H1 (cell line): ENCODE data around the gene IL31. TPM values are rescaled to one million over a fixed set of nuclear protein-coding genes. Genes with fewer than 3 reads are reported as not detected.

Source experiments
- CTCF ChIA-PET: fragments of 300-600 bp; sonication (Branson Sonifier 250); formaldehyde crosslinking; loops from one replicate; lab custom pipeline; 2021; ENCODE audit not compliant: partially characterized antibody; lab: Charles Lee
- POLR2A ChIA-PET: fragments of 300-600 bp; sonication (Branson Sonifier 250); formaldehyde crosslinking; loops from one replicate; lab custom pipeline; 2021; ENCODE audit warnings: inconsistent platforms; ENCODE audit not compliant: partially characterized antibody; lab: Charles Lee
- DNase-seq, 2 experiments: peaks; one replicate each; pipeline versions ENCODE4 v3.0.0 to v3.0.0-alpha.2; 2010 to 2022; ENCODE audit warnings: low spot score in 2 of 2, low read depth in 1 of 2, mixed read lengths in 1 of 2
- FAIRE-seq: peaks from 2 replicates; lab custom pipeline; 2011; peaks lifted over from hg19 to GRCh38; lab: Jason Lieb, UNC
- H2AFZ ChIP-seq: 2 replicates; pipeline ENCODE4 v1.8.1; 2012; ENCODE audit warnings: low read length, inconsistent platforms
- H2AK5ac ChIP-seq: 2 replicates; pipeline ENCODE4 v1.6.1; 2013; ENCODE audit warnings: low read depth, low read length
- H2BK120ac ChIP-seq: replicated peaks from 2 replicates; pipeline ENCODE3; 2013; ENCODE audit warnings: low read depth, low read length, inconsistent platforms
- H2BK12ac ChIP-seq: 2 replicates; pipeline ENCODE4 v1.6.1; 2013; ENCODE audit warnings: low read depth, low read length
- H2BK15ac ChIP-seq: 2 replicates; pipeline ENCODE4 v1.6.1; 2013; ENCODE audit warnings: low read length
- H2BK20ac ChIP-seq: 2 replicates; pipeline ENCODE4 v1.6.1; 2013; ENCODE audit warnings: low read length
- H2BK5ac ChIP-seq: 2 replicates; pipeline ENCODE4 v1.6.1; 2013; ENCODE audit warnings: low read depth, low read length
- H3K14ac ChIP-seq: 2 replicates; pipeline ENCODE4 v1.6.1; 2013; ENCODE audit warnings: inconsistent platforms; ENCODE audit not compliant: insufficient read length
- H3K18ac ChIP-seq: 2 replicates; pipeline ENCODE4 v1.6.1; 2013; ENCODE audit warnings: low read length; ENCODE audit errors: extremely low read depth
- H3K23ac ChIP-seq: 2 replicates; pipeline ENCODE4 v1.6.1; 2013; ENCODE audit warnings: inconsistent platforms; ENCODE audit not compliant: insufficient read length
- H3K23me2 ChIP-seq: 2 replicates; pipeline ENCODE4 v1.6.1; 2013; ENCODE audit warnings: low read depth, low read length
- H3K27ac ChIP-seq: 2 replicates; pipeline ENCODE4 v1.6.1; 2011; ENCODE audit warnings: low read depth, low read length, inconsistent platforms
- H3K27me3 ChIP-seq, 4 experiments: replicated peaks in 1 of 4; 1 replicate in 1 of 4; 2 replicates in 3 of 4; pipeline versions ENCODE4 v1.6.1 to v1.8.1; 2011 to 2013; ENCODE audit warnings: low read length in 3 of 4, mild to moderate bottlenecking in 3 of 4, inconsistent platforms in 2 of 4, mixed read lengths in 2 of 4, moderate library complexity in 1 of 4; ENCODE audit not compliant: control insufficient read depth in 3 of 4, insufficient read depth in 3 of 4; ENCODE audit errors: extremely low read depth in 1 of 4
- H3K36me3 ChIP-seq, 4 experiments: 2 replicates each; pipeline versions ENCODE4 v1.6.1 to v1.8.1; 2011 to 2013; ENCODE audit warnings: mild to moderate bottlenecking in 4 of 4, low read length in 3 of 4, moderate library complexity in 2 of 4, control low read depth in 1 of 4, inconsistent platforms in 1 of 4; ENCODE audit not compliant: insufficient read depth in 4 of 4, control insufficient read depth in 2 of 4
- H3K4ac ChIP-seq: replicated peaks from 2 replicates; pipeline ENCODE3; 2013; ENCODE audit warnings: low read length, low read depth, mixed read lengths, inconsistent platforms; ENCODE audit not compliant: insufficient read length
- H3K4me1 ChIP-seq, 4 experiments: replicated peaks in 1 of 4; 1 replicate in 1 of 4; 2 replicates in 3 of 4; pipeline versions ENCODE4 v1.6.1 to v1.8.1; 2011 to 2013; ENCODE audit warnings: low read length in 3 of 4, inconsistent platforms in 2 of 4, mixed read lengths in 1 of 4; ENCODE audit not compliant: insufficient read depth in 4 of 4, control insufficient read depth in 3 of 4
- H3K4me2 ChIP-seq, 2 experiments: 2 replicates each; pipeline versions ENCODE4 v1.6.1 to v1.8.1; 2011 to 2013; ENCODE audit warnings: low read depth in 2 of 2, low read length in 2 of 2, control low read depth in 1 of 2, inconsistent platforms in 1 of 2, mild to moderate bottlenecking in 1 of 2; ENCODE audit not compliant: insufficient read depth in 1 of 2
- H3K4me3 ChIP-seq, 4 experiments: fragments of 200-600, 300-600 bp in 1 of 4; sonication (generic), shearing (Covaris generic), sonication (Bioruptor Twin) in 1 of 4; 2 replicates each; pipeline versions ENCODE4 v1.5.1 to v1.8.1; 2011 to 2016; ENCODE audit warnings: low read length in 4 of 4, low read depth in 3 of 4, control low read depth in 2 of 4, inconsistent platforms in 2 of 4, mild to moderate bottlenecking in 2 of 4, mixed read lengths in 1 of 4, moderate library complexity in 1 of 4; ENCODE audit not compliant: insufficient read depth in 2 of 4; ENCODE audit errors: extremely low read depth in 1 of 4
- H3K56ac ChIP-seq: replicated peaks from 2 replicates; pipeline ENCODE3; 2013; ENCODE audit warnings: low read depth, mild to moderate bottlenecking, mixed read lengths, low read length, inconsistent platforms; ENCODE audit not compliant: insufficient read length
- H3K79me1 ChIP-seq: 2 replicates; pipeline ENCODE4 v1.6.1; 2013; ENCODE audit warnings: low read depth, low read length, control low read depth
- H3K79me2 ChIP-seq, 2 experiments: 2 replicates each; pipeline versions ENCODE4 v1.6.1 to v1.8.1; 2012 to 2013; ENCODE audit warnings: low read length in 2 of 2, mild to moderate bottlenecking in 2 of 2, inconsistent platforms in 1 of 2; ENCODE audit not compliant: insufficient read depth in 2 of 2, control insufficient read depth in 1 of 2
- H3K9ac ChIP-seq, 4 experiments: replicated peaks in 1 of 4; 1 replicate in 1 of 4; 2 replicates in 3 of 4; pipeline versions ENCODE4 v1.6.1 to v1.8.1; 2011 to 2013; ENCODE audit warnings: low read depth in 3 of 4, low read length in 3 of 4, control low read depth in 2 of 4, mild to moderate bottlenecking in 2 of 4, moderate library complexity in 2 of 4, inconsistent platforms in 1 of 4; ENCODE audit errors: extremely low read depth in 1 of 4
- H3K9me3 ChIP-seq, 2 experiments: 2 replicates each; pipeline versions ENCODE4 v1.6.1 to v1.8.1; 2012 to 2013; ENCODE audit warnings: mild to moderate bottlenecking in 2 of 2, moderate library complexity in 2 of 2, control low read depth in 1 of 2, inconsistent platforms in 1 of 2, low read depth in 1 of 2, low read length in 1 of 2, mixed read lengths in 1 of 2; ENCODE audit not compliant: insufficient read depth in 2 of 2
- H4K20me1 ChIP-seq, 2 experiments: replicated peaks in 1 of 2; 2 replicates each; pipeline versions ENCODE3 to v1.8.1; 2011 to 2013; ENCODE audit warnings: inconsistent platforms in 2 of 2, low read length in 2 of 2, mild to moderate bottlenecking in 1 of 2; ENCODE audit not compliant: insufficient read depth in 2 of 2, control insufficient read depth in 1 of 2
- H4K5ac ChIP-seq: 2 replicates; pipeline ENCODE4 v1.6.1; 2013; ENCODE audit warnings: low read length, low read depth, mixed read lengths, inconsistent platforms; ENCODE audit not compliant: insufficient read length
- H4K8ac ChIP-seq: 2 replicates; pipeline ENCODE4 v1.8.0; 2013; ENCODE audit warnings: mild to moderate bottlenecking, moderate library complexity, low read length, inconsistent platforms; ENCODE audit not compliant: insufficient read depth; ENCODE audit errors: extremely low read depth
- H4K91ac ChIP-seq: replicated peaks from 2 replicates; pipeline ENCODE3; 2013; ENCODE audit warnings: low read length, mixed read lengths, inconsistent platforms; ENCODE audit not compliant: insufficient read length
- BCL11A ChIP-seq, 2 experiments: IDR thresholded peaks; one replicate each; pipeline ENCODE4 v1.6.1; 2011; ENCODE audit warnings: low read depth in 2 of 2, low read length in 2 of 2, mild to moderate bottlenecking in 2 of 2
- CTBP2 ChIP-seq: IDR thresholded peaks from 2 replicates; pipeline ENCODE4 v1.7.0; 2011; ENCODE audit warnings: borderline replicate concordance, mild to moderate bottlenecking, moderate library complexity, mixed read lengths, low read length; ENCODE audit not compliant: insufficient read depth, insufficient read length
- E2F6 ChIP-seq: IDR thresholded peaks from 2 replicates; pipeline ENCODE4 v1.6.1; 2012; ENCODE audit warnings: inconsistent platforms
- EGR1 ChIP-seq: IDR thresholded peaks from 2 replicates; pipeline ENCODE4 v1.6.1; 2011; ENCODE audit warnings: low read depth, low read length, borderline replicate concordance
- FOSL1 ChIP-seq: IDR thresholded peaks from 2 replicates; pipeline ENCODE4 v1.6.1; 2011; ENCODE audit warnings: mild to moderate bottlenecking, low read depth, low read length, moderate library complexity; ENCODE audit not compliant: insufficient read depth
- MAFK ChIP-seq: IDR thresholded peaks from 2 replicates; pipeline ENCODE4 v1.6.1; 2012; ENCODE audit warnings: low read depth, mild to moderate bottlenecking, improper control_type of control experiment, low read length
- MAX ChIP-seq: IDR thresholded peaks from 2 replicates; pipeline ENCODE4 v1.6.1; 2012; ENCODE audit warnings: inconsistent platforms
- NRF1 ChIP-seq: IDR thresholded peaks from 2 replicates; pipeline ENCODE4 v1.6.1; 2011; ENCODE audit warnings: mild to moderate bottlenecking, low read depth, low read length, improper control_type of control experiment
- SIRT6 ChIP-seq: IDR thresholded peaks from one replicate; pipeline ENCODE4 v1.7.1; 2012; ENCODE audit warnings: low read length, inconsistent platforms
- SP4 ChIP-seq: IDR thresholded peaks from 2 replicates; pipeline ENCODE4 v1.6.1; 2012; ENCODE audit warnings: low read length, inconsistent platforms
- TAF1 ChIP-seq: IDR thresholded peaks from 2 replicates; pipeline ENCODE4 v1.6.1; 2011; ENCODE audit warnings: mild to moderate bottlenecking, low read depth, low read length
- TAF7 ChIP-seq: optimal IDR thresholded peaks from 2 replicates; pipeline ENCODE3; 2011; ENCODE audit warnings: low read depth, mild to moderate bottlenecking, inconsistent platforms, low read length, moderate library complexity, borderline replicate concordance
- WGBS, 2 experiments: shearing (Covaris generic) in 1 of 2; methylation state at CpG; one replicate each; pipeline versions ENCODE4 v1.1.6 to v1.1.7; 2013 to 2015; ENCODE audit warnings: low lambda C conversion rate in 2 of 2, mixed read lengths in 2 of 2, inconsistent platforms in 1 of 2, low coverage in 1 of 2, missing lambda C conversion rate in 1 of 2; ENCODE audit not compliant: insufficient replicate concordance in 2 of 2, insufficient coverage in 1 of 2, insufficient read length in 1 of 2; ENCODE audit errors: extremely low coverage in 1 of 2, missing lambda C conversion rate in 1 of 2; 5-methylcytosine and 5-hydroxymethylcytosine counted together
- polyA plus RNA-seq, 7 experiments: library from polyadenylated mRNA; depleted of rRNA in 3 of 7; stranded (reverse) in 5 of 7; unstranded in 2 of 7; fragments of >200 nt in 5 of 7; fragments of 200-250 nt in 2 of 7; gene quantifications; 1 replicate in 5 of 7; 2 replicates in 1 of 7; 4 replicates in 1 of 7; pipeline versions ENCODE4 v1.2.1 to v1.2.3, GENCODE V29; 2011 to 2013; ENCODE audit warnings: missing spikeins in 2 of 7, mixed read lengths in 2 of 7
- total RNA-seq: library from RNA; stranded (reverse); fragmentation: NEBNext Ultra II Directional; extraction: Animal tissue kit (Norgen Biotek cat#: 25700); gene quantifications from 2 replicates; pipeline ENCODE4 v1.2.1, GENCODE V29; 2021

IL31 gene
- total and polyA plus RNA-seq, 2 of the 8 experiments (the other 6 are each of a cell fraction or from before 2014, with no cell fraction given): not detected

- Histone ChIP-seq H3K4me3 (no peak overlapping the region), H3K79me2 (no peaks in the 10 kb centered on the region), H3K14ac (no peak overlapping the region), H2BK20ac (no peak overlapping the region), H3K79me1 (no peaks in the 10 kb centered on the region), H3K56ac (no peak overlapping the region), H3K18ac (no peak overlapping the region), H2BK12ac (no peak overlapping the region), H2BK120ac (no peak overlapping the region), H4K91ac (no peak overlapping the region), H2BK5ac (no peak overlapping the region), H4K20me1 (no peaks in the 10 kb centered on the region), H2BK15ac (no peak overlapping the region), H4K8ac (no peak overlapping the region), H3K9ac (no peak overlapping the region), H3K27me3 (no peaks in the 10 kb centered on the region; a peak in 1 of 7 replicates), H3K23ac (no peak overlapping the region), H3K36me3 (peaks cover 2 to 25% (median 15%) of the 10 kb centered on the region in 4 experiments; a peak in 6 of 8 replicates), H3K23me2 (no peaks in the 10 kb centered on the region), H3K9me3 (peaks cover 23 to 30% of the 10 kb centered on the region in 2 experiments), H2AFZ (no peak overlapping the region), H3K4ac (no peak overlapping the region), H4K5ac (no peak overlapping the region), H3K27ac (no peak overlapping the region), H3K4me1 (peaks cover 0 to 8% (median 3%) of the 10 kb centered on the region in 4 experiments; a peak in 5 of 7 replicates), H3K4me2 (no peak overlapping the region), H2AK5ac (no peak overlapping the region)
- ChIA-PET POLR2A (no interaction called here), CTCF (interaction anchor here (1.0 to 1.4 kb wide), 5 partner anchors 10 to 49 kb away, joined by 3 to 5 read pairs (median 4); no protein-coding TSS in a partner anchor)
- WGBS, 2 experiments: 88% methylated on average over 21 of the region's 21 CpGs; no CpG with 5 or more reads in 1 of the 2 experiments
- no peak for DNase-seq
- FAIRE-seq: no peak
- TF ChIP-seq E2F6 (no peak), SIRT6 (no peak), TAF7 (no peak), BCL11A (IDR thresholded peaks at IDR 0.05; ENCODE audit: low read depth in 2 of 2, low read length in 2 of 2) (no peak), SP4 (no peak), NRF1 (no peak), MAFK (no peak), CTBP2 (no peak), EGR1 (no peak), TAF1 (no peak), FOSL1 (no peak), MAX (no peak)
These were observed 31.9 kb downstream of the IL31 start for GRCh38 chr12:122141911-122142725.
